NOMO-1 treated with DMSO at 0.1 percent for 48 hours (cell line): ENCODE results near the gene CRELD2.

Experiments used
- DNase-seq: peaks from one replicate; lab custom pipeline; 2025; ENCODE audit not compliant: unreplicated experiment; lab: John Stamatoyannopoulos, UW

The CRELD2 gene

GRCh38 chr22:49911881-49912625 is 6.4 kb upstream of the CRELD2 start:
- DNase-seq = no peak

GRCh38 chr22:49913026-49913425 is 5.4 kb upstream of the CRELD2 start:
- no peak for DNase-seq

- no peak for DNase-seq
Measured at GRCh38 chr22:49913446-49913845, 5.0 kb upstream of the CRELD2 start.

GRCh38 chr22:49914256-49914655 is 4.2 kb upstream of the CRELD2 start:
- DNase-seq = no peak

DNA sequence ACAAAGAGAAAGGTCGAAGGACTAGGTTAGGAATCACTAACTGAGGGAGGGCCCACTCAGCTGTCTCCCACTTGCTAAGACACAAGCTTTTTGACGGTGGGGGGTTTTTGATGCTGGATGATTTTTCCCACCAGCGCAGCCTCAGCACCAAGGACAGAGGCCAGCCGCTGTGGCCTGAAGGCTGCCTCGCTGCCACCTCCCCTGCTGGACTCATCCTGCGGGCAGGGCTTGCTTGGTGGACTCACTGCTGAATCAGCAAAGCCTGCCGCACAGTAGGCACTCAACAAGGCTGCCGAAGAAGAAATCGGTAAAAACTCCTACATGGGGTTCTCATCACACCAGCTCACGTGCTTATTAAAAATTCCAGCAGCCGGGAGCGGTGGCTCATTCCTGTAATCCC is 2.8 kb upstream of the CRELD2 start:
- DNase-seq = no peak

DNA sequence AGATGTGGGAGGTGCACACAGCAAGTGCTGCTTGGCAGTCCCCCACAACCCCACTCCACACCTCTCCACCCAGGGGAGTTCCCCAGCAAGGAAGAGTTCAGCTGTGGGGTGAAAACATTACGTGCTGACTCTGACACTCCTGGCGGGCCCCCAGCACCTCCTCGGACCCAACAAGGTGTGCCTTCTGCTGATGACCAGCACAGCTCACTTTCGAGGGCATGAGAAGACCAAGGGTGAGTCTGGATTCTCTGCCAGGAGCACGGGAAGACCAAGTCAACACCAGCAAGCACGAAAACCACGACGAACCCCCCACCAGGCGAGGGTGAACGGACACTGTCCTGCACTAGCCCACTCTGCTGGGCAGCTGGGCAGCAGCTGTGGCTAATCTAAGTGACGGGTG is 1.6 kb upstream of the CRELD2 start:
- no peak for DNase-seq

DNA sequence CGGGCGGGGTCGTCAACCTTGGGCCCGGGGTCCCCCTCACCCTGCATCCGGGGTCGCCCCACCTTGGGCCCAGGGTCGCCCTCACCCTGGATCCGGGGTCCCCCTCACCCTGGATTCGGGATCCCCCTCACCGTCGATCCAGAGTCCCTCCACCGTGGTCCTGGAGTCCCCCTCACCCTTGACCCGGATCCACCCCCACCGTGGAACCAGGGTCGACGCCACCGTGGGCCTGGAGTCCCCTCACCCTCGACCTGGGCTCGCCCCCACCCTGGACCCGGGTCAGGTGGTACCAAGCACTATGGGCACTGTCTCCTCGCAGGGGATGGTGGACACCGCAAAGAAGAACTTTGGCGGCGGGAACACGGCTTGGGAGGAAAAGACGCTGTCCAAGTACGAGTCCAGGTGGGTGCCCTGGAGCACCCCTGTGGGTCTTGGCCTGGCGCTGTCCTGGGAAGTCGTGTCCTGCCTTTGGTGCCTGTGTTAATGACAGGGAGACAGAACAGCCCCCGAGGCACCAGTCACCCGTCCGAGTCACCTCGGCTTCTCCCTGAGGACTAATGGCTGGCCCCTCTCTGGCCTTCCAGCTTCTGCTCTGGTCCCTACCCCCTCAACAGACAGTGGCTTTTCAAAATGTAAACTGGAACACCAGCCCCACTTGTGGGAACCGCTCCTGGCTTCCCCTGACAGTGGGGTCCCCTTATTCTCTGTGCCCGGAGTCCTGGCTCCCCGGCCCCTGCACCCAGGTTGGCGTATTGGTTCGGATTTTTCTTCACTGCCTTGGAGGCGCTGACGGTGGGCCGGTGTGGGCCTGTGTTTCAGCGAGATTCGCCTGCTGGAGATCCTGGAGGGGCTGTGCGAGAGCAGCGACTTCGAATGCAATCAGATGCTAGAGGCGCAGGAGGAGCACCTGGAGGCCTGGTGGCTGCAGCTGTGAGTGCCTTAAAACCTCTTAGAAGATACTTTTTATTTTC is 762 bp downstream of the CRELD2 start:
- no peak for DNase-seq

DNA sequence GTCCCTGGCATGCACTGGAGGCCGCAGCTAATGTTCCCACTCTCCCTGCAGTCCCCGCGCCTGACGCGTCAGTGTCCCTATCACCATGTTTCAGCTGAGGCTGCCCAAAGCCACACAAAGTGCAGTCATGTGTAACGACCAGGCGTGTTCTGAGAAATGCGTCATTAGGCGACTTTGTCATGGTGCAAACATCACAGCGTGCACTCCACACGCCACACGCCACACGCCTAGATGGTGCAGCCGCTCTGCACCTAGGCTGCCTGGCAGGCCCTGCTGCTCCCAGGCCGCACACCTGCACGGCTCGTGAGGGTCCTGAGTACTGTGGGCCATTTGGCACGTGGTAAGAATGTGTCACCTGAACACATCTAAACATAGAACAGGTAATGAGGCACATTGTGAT is 2.4 kb downstream of the CRELD2 start:
- no peak for DNase-seq

- no peak for DNase-seq
Measured at GRCh38 chr22:49921508-49922278, 3.3 kb downstream of the CRELD2 start.

DNA sequence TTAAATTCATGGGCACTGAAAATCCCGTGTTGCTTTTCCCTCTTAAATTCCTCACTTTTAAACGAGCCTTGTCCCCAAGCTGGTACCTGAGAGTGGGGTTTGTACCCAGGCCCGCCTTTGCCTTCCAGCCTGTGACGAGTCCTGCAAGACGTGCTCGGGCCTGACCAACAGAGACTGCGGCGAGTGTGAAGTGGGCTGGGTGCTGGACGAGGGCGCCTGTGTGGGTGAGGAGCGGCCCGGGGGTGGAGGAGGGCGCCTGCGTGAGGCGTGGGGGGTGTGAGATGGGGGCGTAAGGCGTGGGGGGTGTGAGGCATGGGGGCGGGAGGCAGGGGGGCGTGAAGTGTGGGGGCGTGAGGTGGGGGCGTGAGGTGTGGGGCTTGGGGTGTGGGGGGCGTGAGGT is 4.0 kb downstream of the CRELD2 start:
- DNase-seq = no peak

GRCh38 chr22:49922926-49923325 is 4.5 kb downstream of the CRELD2 start:
- DNase-seq = no peak

DNA sequence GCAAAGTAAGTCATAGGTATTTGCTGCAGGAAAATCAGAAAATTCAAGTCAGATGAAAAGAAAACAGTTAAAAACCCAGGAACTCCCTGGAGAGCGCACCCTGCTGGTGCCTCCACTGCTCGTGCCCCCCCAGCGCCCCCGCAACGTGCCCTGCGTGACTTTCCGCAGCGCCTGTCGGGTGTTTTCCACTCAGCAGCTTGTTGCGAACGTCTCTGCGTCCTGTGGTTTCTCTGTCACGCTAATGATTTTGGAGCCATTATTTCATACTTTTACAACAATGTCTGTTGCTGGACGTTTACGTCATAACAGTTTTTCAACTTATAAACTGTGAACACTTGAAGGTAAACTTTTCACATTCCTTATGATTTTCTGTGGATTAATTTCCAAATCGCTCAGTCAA is 5.0 kb downstream of the CRELD2 start:
- DNase-seq = peak; percentile 16

- DNase-seq = no peak
Measured at GRCh38 chr22:49924113-49924833, 5.8 kb downstream of the CRELD2 start.

GRCh38 chr22:49925525-49926128 is 7.2 kb downstream of the CRELD2 start:
- no peak for DNase-seq

- DNase-seq = no peak
Measured at GRCh38 chr22:49926916-49927315, 8.5 kb downstream of the CRELD2 start.

DNA sequence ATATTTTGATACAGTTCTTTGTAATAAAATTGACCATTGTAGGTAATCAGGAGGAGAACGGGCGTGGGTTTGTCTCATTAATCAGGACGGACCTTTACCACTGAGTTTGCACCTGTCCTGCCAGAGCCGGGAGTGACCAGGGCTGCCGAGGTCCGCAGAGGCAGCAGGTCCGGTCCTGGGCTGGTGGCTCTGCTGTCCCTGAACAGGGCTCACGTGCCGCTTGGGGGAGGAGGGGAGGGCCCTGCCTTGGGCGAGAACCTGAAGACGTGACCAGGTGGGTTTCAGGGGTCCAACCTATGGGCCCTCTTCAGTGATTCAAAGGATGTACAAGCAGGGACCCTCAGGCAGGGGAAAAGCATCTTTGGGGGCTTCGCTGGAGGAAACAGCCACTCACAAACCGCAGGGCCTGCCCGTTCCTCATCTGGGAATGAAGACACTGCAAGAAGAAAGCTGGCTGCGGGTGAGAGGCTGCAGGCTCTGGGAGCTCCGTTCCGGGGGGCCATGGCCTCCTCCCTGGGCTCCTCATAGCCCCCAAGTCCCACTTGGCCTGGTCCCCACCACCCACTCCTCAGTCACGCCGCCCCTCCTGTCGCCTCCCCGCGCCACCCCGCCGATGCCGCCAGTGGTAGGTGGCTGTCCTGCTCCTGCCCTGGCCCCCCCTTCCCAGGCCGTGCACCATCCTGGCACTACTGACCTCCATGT is 9.2 kb downstream of the CRELD2 start:
- no peak for DNase-seq

- DNase-seq = no peak
Measured at GRCh38 chr22:49928185-49928495, 9.7 kb downstream of the CRELD2 start.

GRCh38 chr22:49928555-49929210 is 10.2 kb downstream of the CRELD2 start:
- DNase-seq = no peak

DNA sequence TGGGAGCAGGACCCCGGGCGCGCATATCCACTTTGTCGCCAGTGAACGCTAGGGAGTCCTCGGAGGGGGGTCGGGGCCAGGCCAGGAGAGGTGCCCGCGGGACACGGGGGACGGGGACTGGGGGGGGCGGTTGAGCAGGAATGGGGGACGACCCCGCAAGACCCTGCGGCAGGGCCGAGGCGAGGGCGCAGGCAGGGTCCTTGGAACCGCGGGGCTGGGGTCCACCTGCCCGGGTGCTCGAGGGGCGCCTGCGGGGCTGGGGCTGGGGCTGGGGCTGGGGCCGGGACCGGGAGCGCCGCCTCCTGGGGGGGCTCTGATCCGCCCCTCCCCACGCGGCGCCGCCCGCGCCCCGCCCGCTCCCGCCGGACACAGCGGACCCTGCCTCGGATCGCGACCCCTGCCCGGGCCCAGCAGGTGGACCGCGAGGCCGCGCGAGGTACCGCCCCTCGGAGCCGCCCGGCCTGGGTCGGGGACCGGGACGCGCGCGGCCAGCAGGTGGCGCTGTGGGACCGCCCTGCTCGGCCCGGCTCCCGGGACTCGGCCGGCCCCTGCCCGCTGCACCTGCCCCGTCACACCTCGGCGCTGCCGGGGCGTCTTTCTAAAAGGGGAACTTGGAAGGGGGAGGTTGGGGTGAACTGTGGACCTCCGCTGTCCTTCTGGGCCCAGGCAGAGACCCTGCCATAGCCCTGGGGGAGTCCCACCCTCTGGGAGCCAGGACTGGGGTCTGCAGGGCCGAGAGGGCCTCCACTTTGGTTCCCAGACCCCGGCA is 11.0 kb downstream of the CRELD2 start:
- peak; percentile 30 for DNase-seq
